ENCODE measurements around the gene SLC6A8. TPM values are rescaled to one million over a fixed set of nuclear protein-coding genes. Genes with fewer than 3 reads are reported as not detected.
A peak's percentile ranks its signal among the peaks of the same experiment; 100 is the strongest.
"Not testable (repeated sequence)": the region's sequence is repeated elsewhere in the genome, so short reads cannot be mapped to it uniquely, and the experiment has no call there.

SLC6A8 gene
- total RNA-seq, 2 experiments from 2014 or later, result 0.68 to 0.70 TPM

- DNase-seq, result peak; percentile 90
- H3K9me3 Mint-ChIP-seq, result no peaks in the 10 kb centered on the region
- H3K4me1 Mint-ChIP-seq, result peaks cover 26% of the 10 kb centered on the region
- H3K4me3 Mint-ChIP-seq, result peak within 1 kb of the TSS; percentile 87
- H3K27me3 Mint-ChIP-seq, result no peaks in the 10 kb centered on the region
- peaks cover 18% of the 10 kb centered on the region for H3K36me3 Mint-ChIP-seq
- H3K27ac Mint-ChIP-seq, result peak within 1 kb of the TSS; percentile 83
Observed at GRCh38 chrX:153724252-153725038, 36.7 kb downstream of the SLC6A8 start, which contains the start of the genes ABCD1 and BCAP31. ABCD1 (plus strand) TSS chrX:153724856; CDS start chrX:153725267, 411 bp downstream. BCAP31 (minus strand) TSS chrX:153724387; CDS start chrX:153723244, 1,143 bp downstream.

GRCh38 chrX:153725039-153725831 is 37.5 kb downstream of the SLC6A8 start:
- peaks cover 21% of the 10 kb centered on the region for H3K4me1 Mint-ChIP-seq
- no peak overlapping the region for H3K27ac Mint-ChIP-seq
- peak; percentile 33 for DNase-seq
- H3K36me3 Mint-ChIP-seq, result peaks cover 16% of the 10 kb centered on the region
- H3K4me3 Mint-ChIP-seq, result peak overlapping the region; percentile 61
- H3K27me3 Mint-ChIP-seq, result no peaks in the 10 kb centered on the region
- H3K9me3 Mint-ChIP-seq, result no peaks in the 10 kb centered on the region

- no peaks in the 10 kb centered on the region for H3K27me3 Mint-ChIP-seq
- peaks cover 14% of the 10 kb centered on the region for H3K36me3 Mint-ChIP-seq
- H3K27ac Mint-ChIP-seq, result no peak overlapping the region
- peak overlapping the region; percentile 22 for H3K4me3 Mint-ChIP-seq
- peaks cover 19% of the 10 kb centered on the region for H3K4me1 Mint-ChIP-seq
- DNase-seq, result no peak
- no peaks in the 10 kb centered on the region for H3K9me3 Mint-ChIP-seq
Observed at GRCh38 chrX:153725832-153726285, 38.1 kb downstream of the SLC6A8 start.

GRCh38 chrX:153726286-153727122 is 38.8 kb downstream of the SLC6A8 start:
- no peaks in the 10 kb centered on the region for H3K27me3 Mint-ChIP-seq
- peak overlapping the region; percentile 76 for H3K27ac Mint-ChIP-seq
- peak overlapping the region; percentile 63 for H3K4me3 Mint-ChIP-seq
- DNase-seq, result peak; percentile 46
- H3K9me3 Mint-ChIP-seq, result peaks cover 2% of the 10 kb centered on the region
- peaks cover 24% of the 10 kb centered on the region for H3K4me1 Mint-ChIP-seq
- H3K36me3 Mint-ChIP-seq, result peaks cover 18% of the 10 kb centered on the region

GRCh38 chrX:153727123-153727931 is 39.6 kb downstream of the SLC6A8 start:
- peaks cover 24% of the 10 kb centered on the region for H3K4me1 Mint-ChIP-seq

GRCh38 chrX:153728095-153728494 is 40.4 kb downstream of the SLC6A8 start:
- H3K27ac Mint-ChIP-seq, result no peak overlapping the region
- no peak for DNase-seq
- peaks cover 6% of the 10 kb centered on the region for H3K9me3 Mint-ChIP-seq
- peaks cover 14% of the 10 kb centered on the region for H3K36me3 Mint-ChIP-seq
- no peak overlapping the region for H3K4me3 Mint-ChIP-seq
- H3K27me3 Mint-ChIP-seq, result no peaks in the 10 kb centered on the region
- H3K4me1 Mint-ChIP-seq, result peaks cover 22% of the 10 kb centered on the region

More at GRCh38 chrX:153727123-153727931, 39.6 kb downstream of the SLC6A8 start:
- Mint-ChIP-seq H3K27ac (peak overlapping the region; percentile 76), H3K4me3 (peak overlapping the region; percentile 63), H3K9me3 (peaks cover 6% of the 10 kb centered on the region), H3K27me3 (no peaks in the 10 kb centered on the region), H3K36me3 (peaks cover 20% of the 10 kb centered on the region)
- no peak for DNase-seq

- Mint-ChIP-seq H3K4me3 (no peak overlapping the region), H3K9me3 (peaks cover 6% of the 10 kb centered on the region), H3K27me3 (no peaks in the 10 kb centered on the region), H3K36me3 (peaks cover 15% of the 10 kb centered on the region), H3K4me1 (peaks cover 22% of the 10 kb centered on the region), H3K27ac (no peak overlapping the region)
- no peak for DNase-seq
Observed at GRCh38 chrX:153728951-153729631, 41.4 kb downstream of the SLC6A8 start.

- H3K36me3 Mint-ChIP-seq, result peaks cover 15% of the 10 kb centered on the region
- H3K4me3 Mint-ChIP-seq, DNase-seq, H3K27ac Mint-ChIP-seq, H3K27me3 Mint-ChIP-seq, H3K9me3 Mint-ChIP-seq: not testable (repeated sequence)
- H3K4me1 Mint-ChIP-seq, result peaks cover 24% of the 10 kb centered on the region
Observed at GRCh38 chrX:153730115-153730514, 42.4 kb downstream of the SLC6A8 start.

GRCh38 chrX:153731117-153731844 is 43.6 kb downstream of the SLC6A8 start:
- H3K4me1 Mint-ChIP-seq, result peaks cover 28% of the 10 kb centered on the region
- no peaks in the 10 kb centered on the region for H3K27me3 Mint-ChIP-seq
- peaks cover 6% of the 10 kb centered on the region for H3K9me3 Mint-ChIP-seq
- H3K27ac Mint-ChIP-seq, result peak overlapping the region; percentile 42
- H3K36me3 Mint-ChIP-seq, result peaks cover 15% of the 10 kb centered on the region
- no peak for DNase-seq
- no peak overlapping the region for H3K4me3 Mint-ChIP-seq

GRCh38 chrX:153731845-153732215 is 44.1 kb downstream of the SLC6A8 start:
- peaks cover 6% of the 10 kb centered on the region for H3K9me3 Mint-ChIP-seq
- DNase-seq, result no peak
- H3K4me3 Mint-ChIP-seq, result no peak overlapping the region
- H3K27me3 Mint-ChIP-seq, result no peaks in the 10 kb centered on the region
- peaks cover 27% of the 10 kb centered on the region for H3K4me1 Mint-ChIP-seq
- H3K27ac Mint-ChIP-seq, result peak overlapping the region; percentile 42
- peaks cover 15% of the 10 kb centered on the region for H3K36me3 Mint-ChIP-seq

GRCh38 chrX:153732401-153732800 is 44.7 kb downstream of the SLC6A8 start:
- Mint-ChIP-seq H3K4me3 (no peak overlapping the region), H3K36me3 (peaks cover 15% of the 10 kb centered on the region), H3K27ac (no peak overlapping the region), H3K27me3 (no peaks in the 10 kb centered on the region), H3K4me1 (peaks cover 21% of the 10 kb centered on the region), H3K9me3 (peaks cover 6% of the 10 kb centered on the region)
- DNase-seq, result no peak

GRCh38 chrX:153733651-153734240 is 46.0 kb downstream of the SLC6A8 start:
- no peak overlapping the region for H3K27ac Mint-ChIP-seq
- H3K36me3 Mint-ChIP-seq, result peaks cover 15% of the 10 kb centered on the region
- H3K4me1 Mint-ChIP-seq, result peaks cover 20% of the 10 kb centered on the region
- peaks cover 6% of the 10 kb centered on the region for H3K9me3 Mint-ChIP-seq
- H3K27me3 Mint-ChIP-seq, result no peaks in the 10 kb centered on the region
- no peak for DNase-seq
- no peak overlapping the region for H3K4me3 Mint-ChIP-seq

- Mint-ChIP-seq H3K36me3 (peaks cover 15% of the 10 kb centered on the region), H3K4me1 (peaks cover 23% of the 10 kb centered on the region), H3K27me3 (no peaks in the 10 kb centered on the region), H3K4me3 (no peak overlapping the region), H3K9me3 (peaks cover 6% of the 10 kb centered on the region), H3K27ac (no peak overlapping the region)
- DNase-seq, result no peak
Observed at GRCh38 chrX:153734871-153735270, 47.1 kb downstream of the SLC6A8 start.
